ENCODE measurements around the gene ARHGEF2.

- TF ChIP-seq CTCF (IDR thresholded peaks at IDR 0.05) (no peak), EZH2 (IDR thresholded peaks at IDR 0.05; ENCODE audit: borderline replicate concordance, insufficient read depth, low read depth, low read length, poor library complexity, severe bottlenecking) (no peak)
Measured at GRCh38 chr1:155913969-155914757, 64.2 kb downstream of the ARHGEF2 start.
